ENCODE measurements around the gene POLR3C. TPM values are rescaled to one million over a fixed set of nuclear protein-coding genes. Genes with fewer than 3 reads are reported as not detected.

The POLR3C gene
- total and polyA plus RNA-seq, 2 of the 13 experiments (the other 11 are each of a cell fraction or from before 2014, with no cell fraction given) = 15.5 to 24.3 TPM

- TF ChIP-seq POLR2AphosphoS5 (IDR thresholded peaks at IDR 0.05; ENCODE audit: low read depth, low read length) (no peak), HMG20A (CRISPR knock-in tag; IDR thresholded peaks at IDR 0.05; ENCODE audit: borderline replicate concordance) (no peak), HNF4G (IDR thresholded peaks at IDR 0.05; ENCODE audit: borderline replicate concordance, low read depth, low read length) (no peak), HNF4G (CRISPR knock-in tag; IDR thresholded peaks at IDR 0.05; ENCODE audit: borderline replicate concordance, low read depth) (no peak), GMEB2 (CRISPR knock-in tag; IDR thresholded peaks at IDR 0.05; ENCODE audit: low read depth) (no peak), NFATC3 (CRISPR knock-in tag; IDR thresholded peaks at IDR 0.05) (no peak), NR2F2 (IDR thresholded peaks at IDR 0.05; ENCODE audit: borderline replicate concordance, low read depth) (no peak), FOXO4 (CRISPR knock-in tag; conservative IDR thresholded peaks at IDR 0.05) (no peak), ZFX (CRISPR knock-in tag; IDR thresholded peaks at IDR 0.05; ENCODE audit: low read depth) (no peak), FUBP1 (CRISPR knock-in tag; IDR thresholded peaks at IDR 0.05; ENCODE audit: borderline replicate concordance) (no peak), ZBTB7A (CRISPR knock-in tag; IDR thresholded peaks at IDR 0.05) (no peak), ZNF557 (CRISPR knock-in tag; IDR thresholded peaks at IDR 0.05) (no peak), ZNF674 (CRISPR knock-in tag; IDR thresholded peaks at IDR 0.05; ENCODE audit: low read depth) (no peak), EP300 (IDR thresholded peaks at IDR 0.05; ENCODE audit: low read depth in 2 of 2, low read length in 2 of 2) (peak in 1 of 2 experiments; percentile 45; a peak in 1 of 4 replicates), EP300 (CRISPR knock-in tag; IDR thresholded peaks at IDR 0.05; ENCODE audit: borderline replicate concordance) (no peak), THAP9 (CRISPR knock-in tag; IDR thresholded peaks at IDR 0.05; ENCODE audit: borderline replicate concordance) (no peak), ZBTB3 (CRISPR knock-in tag; IDR thresholded peaks at IDR 0.05; ENCODE audit: borderline replicate concordance, low read depth) (no peak), ZC3H13 (CRISPR knock-in tag; IDR thresholded peaks at IDR 0.05) (no peak), MTA3 (CRISPR knock-in tag; IDR thresholded peaks at IDR 0.05) (no peak), CREB1 (IDR thresholded peaks at IDR 0.05) (no peak), CREB1 (CRISPR knock-in tag; IDR thresholded peaks at IDR 0.05) (no peak), ZFP37 (CRISPR knock-in tag; IDR thresholded peaks at IDR 0.05; ENCODE audit: borderline replicate concordance) (no peak), TAF15 (IDR thresholded peaks at IDR 0.05; ENCODE audit: low read depth, low read length, poor library complexity, severe bottlenecking) (no peak)
These were observed 41.5 kb upstream of the POLR3C start (continued) for GRCh38 chr1:145782272-145783099.
